ENCODE data around the gene ZNF566.

The ZNF566 gene

GRCh38 chr19:36420961-36421748, 68.2 kb downstream of the ZNF566 start:
- Mint-ChIP-seq H3K27me3 (peaks cover 48% of the 10 kb centered on the region), H3K9me3 (no peaks in the 10 kb centered on the region), H3K27ac (ENCODE audit: low read depth) (no peak overlapping the region)

DNA sequence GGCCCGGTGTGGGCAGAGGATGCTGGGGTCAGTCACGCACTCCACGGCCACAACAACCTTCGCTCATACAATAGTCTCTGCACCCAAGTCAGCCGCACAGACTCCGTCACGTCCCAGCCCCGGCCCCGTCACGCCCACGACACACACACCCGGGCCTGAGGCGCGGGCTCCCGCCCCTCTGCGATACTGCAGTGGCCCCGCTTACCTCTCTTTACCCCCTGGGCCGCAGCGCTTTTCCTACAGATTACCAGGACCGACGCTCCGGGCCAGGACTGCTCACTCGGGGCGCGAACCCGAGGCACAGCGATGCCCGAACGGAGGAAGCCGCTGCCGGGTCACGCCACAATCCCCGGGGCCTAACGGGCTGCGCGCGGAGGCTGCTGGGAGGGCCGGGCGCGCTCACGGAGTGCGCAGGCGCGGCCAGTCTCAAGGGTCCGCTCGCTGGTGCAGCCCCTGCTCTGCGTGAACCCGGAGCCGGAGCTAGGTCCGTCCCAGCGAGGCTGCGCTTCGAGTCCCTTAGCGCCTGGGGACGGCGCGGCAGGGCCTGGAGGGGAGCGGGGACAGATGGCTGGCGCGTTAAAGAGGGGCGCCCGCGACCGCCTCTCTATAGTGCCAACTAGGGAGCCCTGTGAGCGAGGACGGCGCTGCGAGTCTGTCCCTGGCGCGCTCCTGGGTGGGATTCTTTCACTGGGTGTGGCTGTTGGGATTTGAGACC, 70.9 kb downstream of the ZNF566 start, which contains the start of gene ZFP82:
Gene ZFP82, minus strand, starts transcription at position 358 of the 715 bp plus-strand sequence. CDS start 8,855 bp downstream, outside the sequence.
- peaks cover 2% of the 10 kb centered on the region for H3K36me3 Mint-ChIP-seq (ENCODE audit: insufficient read depth)
- H3K27me3 Mint-ChIP-seq, result peaks cover 26% of the 10 kb centered on the region
- ATAC-seq (replicated peaks; ENCODE audit: extremely low read depth, poor library complexity, severe bottlenecking), result peak; percentile 87
- DNase-seq (ENCODE audit: low spot score in 2 of 2), result peak; percentile 54 to 67
- peak within 1 kb of the TSS; percentile 98 for H3K27ac Mint-ChIP-seq (ENCODE audit: low read depth)
- no peaks in the 10 kb centered on the region for H3K9me3 Mint-ChIP-seq
- H3K4me3 Mint-ChIP-seq, result peak within 1 kb of the TSS; percentile 98
- peaks cover 20% of the 10 kb centered on the region for H3K4me1 Mint-ChIP-seq

More at GRCh38 chr19:36420961-36421748, 68.2 kb downstream of the ZNF566 start:
- H3K36me3 Mint-ChIP-seq (ENCODE audit: insufficient read depth), result peaks cover 2% of the 10 kb centered on the region
- no peak overlapping the region for H3K4me3 Mint-ChIP-seq
- ATAC-seq (replicated peaks; ENCODE audit: extremely low read depth, poor library complexity, severe bottlenecking) (no peak), DNase-seq (ENCODE audit: low spot score in 2 of 2) (no peak)
- peaks cover 20% of the 10 kb centered on the region for H3K4me1 Mint-ChIP-seq

GRCh38 chr19:36417752-36418286, 71.5 kb downstream of the ZNF566 start:
- DNase-seq (ENCODE audit: low spot score in 2 of 2) (no peak), ATAC-seq (replicated peaks; ENCODE audit: extremely low read depth, poor library complexity, severe bottlenecking) (no peak)
- H3K27me3 Mint-ChIP-seq, result peaks cover 20% of the 10 kb centered on the region
- peaks cover 2% of the 10 kb centered on the region for H3K36me3 Mint-ChIP-seq (ENCODE audit: insufficient read depth)
- peaks cover 20% of the 10 kb centered on the region for H3K4me1 Mint-ChIP-seq
- H3K9me3 Mint-ChIP-seq, result no peaks in the 10 kb centered on the region
- peak overlapping the region; percentile 98 for H3K4me3 Mint-ChIP-seq
- peak overlapping the region; percentile 98 for H3K27ac Mint-ChIP-seq (ENCODE audit: low read depth)

DNA sequence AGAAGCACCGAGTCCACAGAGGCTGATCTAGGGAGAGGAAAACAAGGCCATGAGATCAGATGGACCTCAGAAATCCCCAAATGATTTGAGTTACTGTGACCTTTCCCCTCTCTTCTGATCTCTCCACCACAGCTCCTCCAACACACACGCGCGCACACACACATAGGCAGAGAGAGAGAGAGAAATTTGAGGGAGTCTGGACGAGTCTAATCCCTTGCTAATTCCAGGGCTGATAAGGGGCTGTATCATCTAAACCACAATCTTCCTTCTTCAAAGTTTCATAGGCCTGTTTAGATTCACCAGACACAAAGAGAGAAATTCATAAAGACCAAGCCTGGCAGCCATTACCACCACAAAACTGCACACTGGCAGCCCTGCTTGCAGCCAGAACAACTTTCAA, 79.5 kb downstream of the ZNF566 start:
- ATAC-seq (replicated peaks; ENCODE audit: extremely low read depth, poor library complexity, severe bottlenecking) (no peak), DNase-seq (ENCODE audit: low spot score in 2 of 2) (no peak)
- peaks cover 6% of the 10 kb centered on the region for H3K9me3 Mint-ChIP-seq
- peaks cover 11% of the 10 kb centered on the region for H3K4me1 Mint-ChIP-seq
- no peak overlapping the region for H3K27ac Mint-ChIP-seq (ENCODE audit: low read depth)
- H3K36me3 Mint-ChIP-seq (ENCODE audit: insufficient read depth), result peaks cover 33% of the 10 kb centered on the region
- H3K4me3 Mint-ChIP-seq, result no peak overlapping the region
- H3K27me3 Mint-ChIP-seq, result no peaks in the 10 kb centered on the region

GRCh38 chr19:36408101-36408500, 81.3 kb downstream of the ZNF566 start:
- Mint-ChIP-seq H3K27me3 (no peaks in the 10 kb centered on the region), H3K4me3 (no peak overlapping the region), H3K36me3 (ENCODE audit: insufficient read depth) (peaks cover 38% of the 10 kb centered on the region), H3K27ac (ENCODE audit: low read depth) (no peak overlapping the region), H3K9me3 (peaks cover 6% of the 10 kb centered on the region), H3K4me1 (peaks cover 11% of the 10 kb centered on the region)
- no peak for DNase-seq (ENCODE audit: low spot score in 2 of 2)
- no peak for ATAC-seq (replicated peaks; ENCODE audit: extremely low read depth, poor library complexity, severe bottlenecking)

DNA sequence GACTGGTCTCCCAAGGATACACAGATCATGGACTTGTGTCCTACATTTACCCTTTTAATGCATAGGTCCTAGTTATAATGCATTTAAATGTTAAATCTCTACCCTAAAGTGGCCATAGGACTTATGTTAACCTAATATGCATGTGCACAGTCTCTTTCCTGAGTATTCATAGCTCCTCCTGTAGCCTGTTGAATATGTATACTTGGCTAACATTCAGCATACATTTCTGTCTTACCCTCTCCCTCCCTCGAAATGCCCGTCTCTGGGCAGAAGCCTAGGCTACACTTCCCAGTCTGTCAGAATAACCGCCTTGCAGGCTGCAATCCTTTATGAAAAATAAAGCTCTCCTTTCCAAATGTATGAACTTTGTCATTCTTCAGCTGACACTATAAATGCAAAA, 84.9 kb downstream of the ZNF566 start:
- DNase-seq (ENCODE audit: low spot score in 2 of 2) (no peak), ATAC-seq (replicated peaks; ENCODE audit: extremely low read depth, poor library complexity, severe bottlenecking) (no peak)
- H3K4me1 Mint-ChIP-seq, result peaks cover 2% of the 10 kb centered on the region
- no peak overlapping the region for H3K27ac Mint-ChIP-seq (ENCODE audit: low read depth)
- peaks cover 47% of the 10 kb centered on the region for H3K36me3 Mint-ChIP-seq (ENCODE audit: insufficient read depth)
- H3K9me3 Mint-ChIP-seq, result peaks cover 14% of the 10 kb centered on the region
- H3K4me3 Mint-ChIP-seq, result no peak overlapping the region
- no peaks in the 10 kb centered on the region for H3K27me3 Mint-ChIP-seq

- DNase-seq (ENCODE audit: low spot score in 2 of 2) (no peak), ATAC-seq (replicated peaks; ENCODE audit: extremely low read depth, poor library complexity, severe bottlenecking) (no peak)
- Mint-ChIP-seq H3K27me3 (no peaks in the 10 kb centered on the region), H3K4me1 (no peaks in the 10 kb centered on the region), H3K9me3 (peaks cover 14% of the 10 kb centered on the region), H3K4me3 (no peak overlapping the region), H3K36me3 (ENCODE audit: insufficient read depth) (peaks cover 34% of the 10 kb centered on the region), H3K27ac (ENCODE audit: low read depth) (no peak overlapping the region)
These were observed 87.9 kb downstream of the ZNF566 start for GRCh38 chr19:36401475-36401874.

DNA sequence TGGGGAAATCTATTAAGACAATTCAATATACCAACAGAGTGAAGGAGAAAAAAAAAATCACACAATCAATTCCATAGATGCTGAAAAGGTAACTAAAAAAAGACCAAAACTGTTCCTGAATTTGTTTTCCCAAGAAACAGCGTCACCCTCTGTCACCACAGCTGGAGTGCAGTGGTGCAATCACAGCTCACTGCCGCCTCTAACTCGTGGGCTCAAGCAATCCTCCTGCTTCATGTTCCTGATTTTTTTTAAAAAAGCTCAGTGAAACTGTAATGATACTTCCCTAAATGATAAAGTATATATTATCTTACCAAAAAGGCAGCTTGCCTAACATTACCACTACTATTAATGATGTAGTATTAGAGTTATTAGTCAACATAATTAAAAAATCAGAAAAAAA, 90.8 kb downstream of the ZNF566 start:
- ATAC-seq (replicated peaks; ENCODE audit: extremely low read depth, poor library complexity, severe bottlenecking) (no peak), DNase-seq (ENCODE audit: low spot score in 2 of 2) (no peak)
- Mint-ChIP-seq H3K9me3 (peaks cover 29% of the 10 kb centered on the region), H3K4me1 (no peaks in the 10 kb centered on the region), H3K27me3 (no peaks in the 10 kb centered on the region), H3K36me3 (ENCODE audit: insufficient read depth) (peaks cover 34% of the 10 kb centered on the region), H3K4me3 (no peak overlapping the region), H3K27ac (ENCODE audit: low read depth) (no peak overlapping the region)

Data from central memory CD8-positive, alpha-beta T cell (primary cell).